Measurements from ENCODE around the gene CILP2. TPM values are rescaled to one million over a fixed set of nuclear protein-coding genes. Genes with fewer than 3 reads are reported as not detected.

CILP2 gene
- total RNA-seq, 1 experiment from 2014 or later, result 2.0 TPM

GRCh38 chr19:19541616-19542015 lies 3.6 kb downstream of the CILP2 start:
- H3K36me3 ChIP-seq (ENCODE audit: low read depth, low read length), result no peaks in the 10 kb centered on the region
- H3K4me2 ChIP-seq (ENCODE audit: low read length), result peak overlapping the region; percentile 86; the same call in 1 of the 2 replicates
- H3K27ac ChIP-seq (ENCODE audit: low read length), result no peak overlapping the region
- no TSS peak for BruUV-seq (replicated peaks)
- no peaks in the 10 kb centered on the region for H4K20me1 ChIP-seq (ENCODE audit: low read length)
- ChIA-PET CTCF (interaction anchor here (1.0 kb wide), 1 partner anchor 11 kb away, joined by 4 read pairs; no protein-coding TSS in a partner anchor), POLR2A (ENCODE audit: unreplicated experiment) (interaction anchor here (0.6 kb wide), 1 partner anchor 11 kb away, joined by 3 read pairs; no protein-coding TSS in a partner anchor)
- H3K4me3 ChIP-seq (ENCODE audit: low read length), result no peak overlapping the region
- TF ChIP-seq EZH2 (IDR thresholded peaks at IDR 0.05; ENCODE audit: low read length, unreplicated experiment) (no peak), CTCF (conservative IDR thresholded peaks at IDR 0.05; ENCODE audit: low read depth, low read length) (no peak), EZH2phosphoT487 (IDR thresholded peaks at IDR 0.05; ENCODE audit: borderline replicate concordance, low read length) (no peak)
- H3K27me3 ChIP-seq (ENCODE audit: low read length), result no peaks in the 10 kb centered on the region
- DNase-seq, result no peak
- ATAC-seq, result no peak
- no peak overlapping the region for H3K9ac ChIP-seq (ENCODE audit: low read length)
- H3F3A ChIP-seq (ENCODE audit: low read length, unreplicated experiment), result no peaks in the 10 kb centered on the region
- H3K9me3 ChIP-seq (ENCODE audit: low read length), result no peaks in the 10 kb centered on the region
- intact Hi-C loops (cut with micrococcal nuclease), result no loop called here
- H2AFZ ChIP-seq (ENCODE audit: low read length), result no peak overlapping the region
- peaks cover 9% of the 10 kb centered on the region; the same call in 1 of the 2 replicates for H3K4me1 ChIP-seq (ENCODE audit: insufficient read depth, low read length)
- H3K79me2 ChIP-seq (ENCODE audit: low read length), result no peaks in the 10 kb centered on the region
- no peaks in the 10 kb centered on the region for H3K9me2 ChIP-seq (replicated peaks; ENCODE audit: low read length)

- no peaks in the 10 kb centered on the region for H3K36me3 ChIP-seq (ENCODE audit: low read depth, low read length)
- H3K27ac ChIP-seq (ENCODE audit: low read length), result no peak overlapping the region
- TF ChIP-seq EZH2phosphoT487 (IDR thresholded peaks at IDR 0.05; ENCODE audit: borderline replicate concordance, low read length) (no peak), EZH2 (IDR thresholded peaks at IDR 0.05; ENCODE audit: low read length, unreplicated experiment) (no peak), CTCF (conservative IDR thresholded peaks at IDR 0.05; ENCODE audit: low read depth, low read length) (no peak)
- no peaks in the 10 kb centered on the region for H3F3A ChIP-seq (ENCODE audit: low read length, unreplicated experiment)
- H3K9ac ChIP-seq (ENCODE audit: low read length), result no peak overlapping the region
- H3K4me1 ChIP-seq (ENCODE audit: insufficient read depth, low read length), result peaks cover 9% of the 10 kb centered on the region; the same call in 1 of the 2 replicates
- H3K9me3 ChIP-seq (ENCODE audit: low read length), result no peaks in the 10 kb centered on the region
- H3K4me2 ChIP-seq (ENCODE audit: low read length), result no peak overlapping the region
- DNase-seq (no peak), ATAC-seq (no peak)
- no peak overlapping the region for H2AFZ ChIP-seq (ENCODE audit: low read length)
- no peak overlapping the region for H3K4me3 ChIP-seq (ENCODE audit: low read length)
- no peaks in the 10 kb centered on the region for H3K79me2 ChIP-seq (ENCODE audit: low read length)
- CTCF ChIA-PET, result no interaction called here
- no TSS peak for BruUV-seq (replicated peaks)
- H4K20me1 ChIP-seq (ENCODE audit: low read length), result no peaks in the 10 kb centered on the region
- no peaks in the 10 kb centered on the region for H3K9me2 ChIP-seq (replicated peaks; ENCODE audit: low read length)
- intact Hi-C loops (cut with micrococcal nuclease), result no loop called here
- no peaks in the 10 kb centered on the region for H3K27me3 ChIP-seq (ENCODE audit: low read length)
- POLR2A ChIA-PET (ENCODE audit: unreplicated experiment), result no interaction called here
These were observed 4.4 kb downstream of the CILP2 start for GRCh38 chr19:19542507-19542906.

DNA sequence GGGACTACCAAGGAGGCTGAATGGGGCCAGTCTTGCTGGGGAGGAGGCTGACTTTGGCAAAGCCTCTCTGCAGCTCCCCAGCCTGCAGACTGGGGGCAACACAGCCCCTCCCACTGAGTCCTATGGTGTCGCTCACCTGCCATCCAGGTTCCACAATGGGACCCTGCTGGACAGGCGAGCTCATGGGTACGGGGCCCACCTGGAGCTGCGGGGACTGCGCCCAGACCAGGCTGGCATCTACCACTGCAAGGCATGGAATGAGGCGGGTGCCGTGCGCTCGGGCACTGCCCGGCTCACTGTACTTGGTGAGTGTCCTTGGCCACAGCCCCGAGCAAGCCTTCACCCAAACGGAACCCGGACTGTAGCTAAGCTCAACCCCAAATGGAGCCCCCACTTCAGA lies 5.0 kb downstream of the CILP2 start:
- Histone ChIP-seq H3K9ac (ENCODE audit: low read length) (no peak overlapping the region), H2AFZ (ENCODE audit: low read length) (no peak overlapping the region), H4K20me1 (ENCODE audit: low read length) (no peaks in the 10 kb centered on the region), H3K79me2 (ENCODE audit: low read length) (no peaks in the 10 kb centered on the region), H3K4me3 (ENCODE audit: low read length) (no peak overlapping the region), H3K4me1 (ENCODE audit: insufficient read depth, low read length) (peaks cover 9% of the 10 kb centered on the region; the same call in 1 of the 2 replicates), H3K27ac (ENCODE audit: low read length) (no peak overlapping the region), H3K27me3 (ENCODE audit: low read length) (no peaks in the 10 kb centered on the region), H3F3A (ENCODE audit: low read length, unreplicated experiment) (no peaks in the 10 kb centered on the region), H3K9me2 (replicated peaks; ENCODE audit: low read length) (no peaks in the 10 kb centered on the region), H3K36me3 (ENCODE audit: low read depth, low read length) (no peaks in the 10 kb centered on the region), H3K9me3 (ENCODE audit: low read length) (no peaks in the 10 kb centered on the region), H3K4me2 (ENCODE audit: low read length) (no peak overlapping the region)
- ChIA-PET POLR2A (ENCODE audit: unreplicated experiment) (no interaction called here), CTCF (interaction anchor here (0.5 kb wide), 1 partner anchor 70 kb away, joined by 5 read pairs; no protein-coding TSS in a partner anchor)
- DNase-seq (no peak), ATAC-seq (no peak)
- BruUV-seq (replicated peaks), result no TSS peak
- no peak for TF ChIP-seq EZH2 (IDR thresholded peaks at IDR 0.05; ENCODE audit: low read length, unreplicated experiment)
- TF ChIP-seq CTCF (conservative IDR thresholded peaks at IDR 0.05; ENCODE audit: low read depth, low read length), result no peak
- no peak for TF ChIP-seq EZH2phosphoT487 (IDR thresholded peaks at IDR 0.05; ENCODE audit: borderline replicate concordance, low read length)
- intact Hi-C loops (cut with micrococcal nuclease), result no loop called here

Data from PC-3 (cell line).